ENCODE measurements around the gene RYR2. TPM values are rescaled to one million over a fixed set of nuclear protein-coding genes. Genes with fewer than 3 reads are reported as not detected.
A peak's percentile ranks its signal among the peaks of the same experiment; 100 is the strongest.
"Not testable (repeated sequence)": the region's sequence is repeated elsewhere in the genome, so short reads cannot be mapped to it uniquely, and the experiment has no call there.

Gene RYR2
- total RNA-seq, 1 donor from 2014 or later: 2.4 TPM

DNA sequence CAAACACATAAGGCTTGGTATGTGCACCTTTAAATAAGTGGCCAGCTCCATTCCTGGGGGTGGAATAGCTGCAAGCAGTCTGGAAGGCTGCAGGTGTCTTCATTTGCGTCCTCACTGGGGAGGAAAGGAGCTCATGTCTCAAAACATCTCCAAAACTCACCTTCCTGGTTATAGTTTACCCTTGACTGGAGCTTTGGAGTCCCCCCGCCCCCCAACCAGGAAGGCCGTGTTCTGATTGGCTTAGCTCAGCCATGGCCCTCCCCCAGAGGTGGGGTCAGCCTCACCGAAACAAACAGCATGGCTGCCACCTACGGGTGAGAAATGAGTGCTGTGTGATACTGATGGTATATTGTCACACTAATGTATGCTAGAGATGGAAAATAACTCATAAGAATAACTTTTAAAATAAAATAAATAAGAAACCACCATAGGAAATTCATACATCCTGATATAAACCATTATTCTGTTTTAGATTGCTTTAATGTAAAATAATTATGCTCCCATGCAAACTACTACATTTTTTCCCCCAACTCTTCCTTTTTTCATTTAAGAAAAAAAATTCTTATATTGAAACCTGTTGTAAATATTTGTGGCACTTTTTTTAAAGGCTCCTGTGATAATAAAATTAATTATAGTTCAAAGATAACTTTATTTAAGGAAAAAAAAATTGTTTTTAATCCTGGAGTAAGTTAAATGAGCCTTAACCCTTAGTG is 757.9 kb downstream of the RYR2 start:
- peak; percentile 24 for DNase-seq

DNA sequence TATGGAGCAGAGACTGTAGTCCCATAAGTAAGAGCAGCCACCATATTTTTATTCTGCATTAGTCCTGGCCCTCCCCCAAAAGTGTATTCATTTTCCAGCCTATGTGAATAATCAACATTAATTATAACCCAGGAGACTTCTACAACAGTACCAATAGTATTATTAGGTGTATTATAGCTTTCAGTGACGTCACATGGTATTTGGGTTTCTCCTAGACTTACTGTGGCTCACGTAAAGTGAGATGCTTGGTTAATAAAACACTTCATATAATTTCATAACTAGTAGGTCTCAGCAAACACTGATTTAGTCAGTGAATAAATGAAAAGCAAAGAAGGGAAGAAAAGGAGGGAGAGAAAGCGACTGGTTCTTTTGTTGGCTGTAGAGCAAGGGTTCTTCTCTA is 762.5 kb downstream of the RYR2 start:
- no peak for DNase-seq

DNA sequence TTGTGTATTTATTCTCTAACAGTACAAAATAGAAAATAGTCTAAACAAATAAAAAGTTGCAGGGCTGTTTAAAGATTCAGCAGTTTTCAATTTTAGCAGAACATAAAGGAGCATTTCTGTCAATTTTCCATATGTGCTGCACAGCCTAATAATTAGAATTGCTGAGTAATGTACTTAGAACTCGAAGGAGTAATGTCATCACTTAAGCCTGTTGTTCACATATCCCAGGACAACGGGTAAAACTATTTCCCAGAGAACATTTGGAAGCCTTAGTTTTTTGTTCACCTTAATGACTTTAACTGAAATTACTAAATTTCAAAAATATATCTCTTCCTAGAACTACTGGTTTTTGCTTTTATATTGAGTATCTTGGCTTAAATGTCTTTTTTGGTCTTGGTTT is 767.1 kb downstream of the RYR2 start:
- DNase-seq: no peak

DNA sequence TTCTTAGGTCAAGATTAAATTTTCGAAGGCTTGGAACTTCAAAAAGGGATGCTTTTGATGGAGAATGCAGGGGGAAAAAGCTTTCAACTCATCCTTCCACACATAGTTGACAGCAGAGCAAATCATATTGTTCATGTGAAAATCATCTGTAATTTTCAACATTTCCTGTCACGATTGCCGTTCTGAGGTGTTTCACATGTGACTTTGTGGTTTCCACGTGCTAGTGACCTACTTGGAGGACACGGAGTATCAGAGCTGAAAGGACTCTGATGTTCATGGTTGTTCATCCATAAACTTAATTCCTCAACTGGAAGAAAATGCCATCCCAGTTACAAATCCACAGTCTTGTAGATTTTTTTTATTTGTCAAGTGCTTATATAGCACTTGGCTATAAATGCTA is 769.6 kb downstream of the RYR2 start:
- no peak for DNase-seq

DNA sequence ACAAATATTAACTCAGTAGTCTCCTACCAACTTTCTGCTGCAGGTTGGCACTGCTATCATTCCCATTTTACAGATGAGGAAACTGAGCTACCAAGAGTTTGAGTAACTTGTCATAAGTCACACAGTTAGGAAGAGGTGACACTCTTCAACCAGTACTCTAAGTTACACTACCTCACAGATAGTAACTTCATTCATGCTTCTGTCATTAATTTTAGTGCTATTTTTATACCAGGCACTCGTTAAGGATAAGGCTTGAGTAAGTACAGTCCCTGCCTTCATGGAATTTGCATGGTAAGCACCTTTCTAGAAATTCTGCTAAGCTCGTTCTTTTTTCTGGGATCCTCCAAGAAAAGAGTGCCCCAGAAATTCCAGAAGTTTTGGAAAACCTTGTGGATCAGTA is 770.1 kb downstream of the RYR2 start:
- no peak for DNase-seq

DNA sequence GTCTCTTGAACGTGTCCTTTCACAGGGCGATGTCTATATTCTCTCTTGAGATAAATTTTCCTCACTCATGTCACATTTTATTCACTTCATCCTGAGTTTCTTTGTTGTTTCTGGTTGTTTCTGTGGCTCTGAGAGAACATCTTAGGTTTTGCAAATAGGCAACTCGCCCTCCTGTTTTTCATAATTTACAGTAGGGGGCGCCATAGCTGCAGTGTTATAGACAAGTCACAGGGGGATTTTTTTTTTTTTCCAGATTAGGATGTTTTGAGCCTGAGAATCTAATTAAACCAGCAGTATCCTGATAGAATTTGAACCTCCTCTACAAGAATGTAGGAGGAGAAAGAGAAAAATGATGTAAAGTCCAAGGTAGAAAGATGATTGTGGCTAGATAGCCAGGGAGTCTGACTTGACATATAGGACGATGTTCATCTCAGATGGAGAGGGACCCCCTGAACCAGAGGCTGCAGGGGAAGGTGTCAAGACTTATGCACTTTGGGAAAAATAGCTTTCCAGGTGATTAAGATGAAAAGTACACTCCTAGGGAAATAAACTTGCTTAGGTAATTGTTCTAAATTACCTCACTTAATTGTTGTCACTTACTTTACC is 772.4 kb downstream of the RYR2 start:
- peak; percentile 26 for DNase-seq

DNA sequence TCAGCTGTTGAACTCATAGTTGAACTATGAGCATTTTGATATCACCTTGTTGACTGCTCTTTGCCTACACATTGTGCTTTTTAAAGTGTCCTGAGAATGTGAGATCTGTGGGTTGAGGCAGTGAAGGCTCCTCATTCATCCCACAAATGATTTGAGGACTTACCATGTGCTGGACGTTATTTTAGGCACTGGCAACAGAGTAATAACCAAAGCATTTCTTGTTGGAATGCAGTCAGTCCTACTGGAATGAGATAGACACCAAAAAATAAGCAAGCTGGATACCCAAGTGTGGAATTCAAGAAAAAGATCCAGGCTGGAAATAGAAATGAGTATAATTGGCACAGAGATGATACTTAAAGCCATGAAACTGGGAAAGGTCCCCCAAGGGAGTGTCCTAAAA is 775.3 kb downstream of the RYR2 start:
- DNase-seq: no peak

DNA sequence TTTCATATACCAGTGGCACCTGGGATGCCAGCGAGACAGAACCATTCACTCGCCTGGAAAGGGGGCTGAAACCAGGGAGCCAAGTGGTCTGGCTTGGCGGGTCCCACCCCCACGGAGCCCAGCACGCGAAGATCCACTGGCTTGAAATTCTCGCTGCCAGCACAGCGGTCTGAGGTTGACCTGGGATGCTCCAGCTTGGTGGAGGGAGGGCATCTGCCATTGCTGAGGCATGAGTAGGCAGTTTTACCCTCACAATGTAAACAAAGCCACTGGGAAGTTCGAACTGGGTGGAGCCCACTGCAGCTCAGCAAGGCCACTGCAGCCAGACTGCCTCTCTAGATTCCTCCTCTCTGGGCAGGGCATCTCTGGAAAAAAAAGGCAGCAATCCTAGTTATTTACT is 778.6 kb downstream of the RYR2 start:
- DNase-seq: not testable (repeated sequence)

DNA sequence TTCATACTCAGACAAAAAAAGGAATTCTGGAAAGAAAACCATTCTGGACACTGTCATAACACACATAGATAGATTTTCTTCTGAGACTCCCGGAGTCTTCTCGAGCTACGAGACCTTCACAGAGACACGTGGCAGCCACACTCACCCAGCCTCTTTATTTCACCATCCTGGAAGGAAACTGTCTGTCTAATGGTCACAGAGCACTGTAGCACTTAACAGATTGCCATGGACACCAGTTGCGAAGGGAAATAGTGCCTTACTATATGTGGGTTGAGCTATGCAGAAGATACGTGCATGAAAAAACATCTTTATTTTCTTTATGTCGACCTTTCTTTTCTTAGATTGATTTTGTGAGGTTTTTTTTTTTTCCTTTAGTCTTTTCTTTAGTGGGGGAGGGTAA is 790.9 kb downstream of the RYR2 start:
- DNase-seq: no peak

DNA sequence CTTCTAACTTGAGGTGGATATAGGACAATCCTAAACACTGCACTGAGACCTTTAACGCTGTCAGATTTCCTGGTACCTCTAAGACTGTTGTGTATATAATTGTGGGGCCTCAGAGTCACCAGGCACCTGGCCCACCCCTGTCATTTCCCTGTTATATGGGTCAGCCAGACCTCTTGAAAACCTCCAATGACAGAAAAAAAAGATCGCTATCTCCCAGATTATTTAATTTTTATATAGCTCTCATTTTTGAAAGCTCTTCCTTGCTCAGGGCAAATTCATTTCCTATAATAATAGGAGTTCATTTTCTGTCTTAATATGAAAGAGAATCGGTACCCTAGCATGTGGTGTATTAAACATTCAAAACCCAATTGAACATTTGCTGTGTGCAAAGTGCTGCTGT is 792.1 kb downstream of the RYR2 start:
- DNase-seq: no peak

DNA sequence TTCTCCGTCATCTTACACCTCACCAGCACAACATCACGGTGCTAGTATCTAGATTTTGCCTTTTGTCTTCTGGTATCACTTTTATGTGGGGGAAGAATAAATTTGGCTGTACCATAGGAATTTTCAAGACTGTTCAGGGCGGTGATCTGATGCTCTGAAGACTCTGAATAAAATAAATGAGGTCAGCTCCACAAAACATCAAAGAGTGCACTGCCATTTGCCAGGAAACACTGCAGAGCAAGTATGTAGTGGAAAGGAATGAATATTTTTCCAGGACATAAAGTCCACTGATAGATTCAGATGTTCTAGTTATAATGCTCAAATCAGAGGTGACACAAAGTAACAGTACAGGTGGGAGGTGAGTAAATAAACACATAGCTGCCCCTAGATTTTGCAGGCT is 792.5 kb downstream of the RYR2 start:
- DNase-seq: no peak

DNA sequence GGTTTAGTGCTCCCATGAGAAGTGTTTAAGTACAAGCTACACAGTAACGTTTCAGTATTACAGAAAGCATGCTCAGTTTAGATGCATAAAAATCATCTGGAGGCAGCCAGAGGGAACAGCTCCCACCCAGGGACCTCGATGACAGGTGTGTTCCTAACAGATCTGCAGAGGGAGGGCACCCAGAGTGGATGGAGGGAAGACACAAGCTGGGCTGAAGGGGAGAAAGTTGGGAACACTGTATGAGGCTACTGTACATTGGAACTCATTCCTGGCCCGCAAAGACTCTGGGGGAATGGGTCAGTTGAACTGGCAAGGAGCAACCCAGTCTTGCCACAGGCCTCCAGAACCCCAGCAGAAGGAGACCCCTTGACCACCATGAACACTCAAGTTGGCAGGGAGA is 796.3 kb downstream of the RYR2 start:
- no peak for DNase-seq

DNA sequence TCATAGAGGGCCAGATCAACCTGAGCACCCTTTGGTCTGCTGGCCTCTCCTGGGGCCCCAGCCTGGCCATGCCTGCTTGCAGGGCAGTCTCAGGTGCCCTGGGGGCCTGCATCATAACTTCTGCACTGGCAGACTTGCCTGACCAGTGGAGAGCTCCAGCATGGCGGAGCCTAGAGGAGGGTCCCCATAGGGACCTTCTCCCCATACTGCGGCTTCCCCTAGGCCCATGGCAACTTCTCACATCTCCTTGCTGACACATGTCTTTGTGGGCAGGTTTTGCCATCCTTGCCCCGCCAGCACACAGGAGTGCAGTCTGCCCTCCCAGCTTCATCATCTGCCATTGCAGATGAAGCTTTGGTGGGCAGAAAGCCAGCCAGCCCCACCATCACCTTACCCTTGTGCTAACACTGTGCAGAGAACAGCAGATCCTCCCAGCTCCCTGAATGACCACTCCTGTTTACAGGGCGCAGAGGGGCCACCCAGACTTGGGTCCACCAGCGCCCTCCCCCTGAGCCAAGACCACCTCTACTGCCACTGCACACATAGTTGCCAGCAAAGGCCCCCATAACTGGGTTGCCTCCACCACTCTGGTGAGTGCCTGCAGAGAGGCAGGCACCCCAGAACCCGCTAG is 797.0 kb downstream of the RYR2 start:
- DNase-seq: no peak

DNA sequence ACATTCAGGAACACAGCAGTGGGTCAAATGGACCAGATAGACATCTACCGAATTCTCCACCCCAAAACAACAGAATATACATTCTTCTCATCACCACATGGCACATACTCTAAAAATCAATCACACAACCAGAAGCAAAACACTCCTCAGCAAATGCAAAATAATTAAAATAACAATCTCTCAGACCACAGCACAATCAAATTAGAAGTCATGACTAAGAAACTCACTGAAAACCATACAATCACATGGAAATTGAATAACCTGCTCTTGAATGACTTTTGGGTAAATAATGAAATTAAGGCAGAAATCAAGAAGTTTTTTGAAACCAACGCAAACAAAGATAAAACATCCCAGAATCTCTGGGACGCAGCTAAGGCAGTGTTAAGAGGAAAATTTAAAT is 799.5 kb downstream of the RYR2 start:
- no peak for DNase-seq

DNA sequence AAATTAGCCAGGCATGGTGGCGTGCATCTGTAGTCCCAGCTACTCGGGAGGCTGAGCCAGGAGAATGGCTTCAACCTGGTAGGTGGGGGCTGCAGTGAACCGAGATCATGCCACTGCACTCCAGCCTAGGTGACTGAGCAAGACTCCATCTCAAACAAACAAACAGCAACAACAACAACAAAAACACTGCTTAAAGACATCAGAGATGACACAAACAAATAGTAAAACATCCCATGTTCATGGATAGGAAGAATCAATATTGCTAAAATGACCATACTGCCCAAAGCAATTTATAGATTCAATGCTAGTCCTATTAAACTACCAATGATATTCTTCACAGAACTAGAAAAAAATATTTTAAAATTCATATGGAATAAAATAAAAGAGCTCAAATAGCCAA is 801.5 kb downstream of the RYR2 start:
- not testable (repeated sequence) for DNase-seq

DNA sequence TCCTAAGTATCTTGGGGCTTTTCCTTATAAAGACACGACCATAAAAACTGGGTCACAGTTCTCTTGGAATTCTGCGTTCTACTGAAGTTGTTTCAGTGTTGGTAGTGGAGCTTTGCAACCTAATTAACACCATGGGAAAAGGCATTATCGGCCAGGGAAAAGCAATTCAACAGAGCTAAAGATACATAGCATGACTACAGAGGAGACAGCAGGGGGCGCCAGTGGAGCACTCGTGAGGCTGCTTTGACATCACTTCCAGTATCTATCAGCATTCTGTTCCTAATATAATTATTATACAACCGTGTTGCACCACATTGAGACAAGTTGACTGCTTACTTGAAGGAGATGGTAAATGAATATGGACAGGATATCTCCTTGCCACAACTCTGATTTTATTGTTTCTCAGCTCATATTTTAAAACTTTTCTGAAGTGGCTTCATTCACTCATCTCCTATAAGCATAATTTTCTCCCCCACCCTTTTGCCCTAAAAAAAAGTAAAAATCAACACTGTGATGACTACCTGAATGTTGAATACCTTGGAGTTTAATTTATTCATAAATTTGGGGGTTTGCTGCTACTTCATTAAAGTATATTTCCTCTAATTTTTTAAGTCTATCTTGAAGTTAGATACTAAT is 809.3 kb downstream of the RYR2 start:
- peak; percentile 57 for DNase-seq

DNA sequence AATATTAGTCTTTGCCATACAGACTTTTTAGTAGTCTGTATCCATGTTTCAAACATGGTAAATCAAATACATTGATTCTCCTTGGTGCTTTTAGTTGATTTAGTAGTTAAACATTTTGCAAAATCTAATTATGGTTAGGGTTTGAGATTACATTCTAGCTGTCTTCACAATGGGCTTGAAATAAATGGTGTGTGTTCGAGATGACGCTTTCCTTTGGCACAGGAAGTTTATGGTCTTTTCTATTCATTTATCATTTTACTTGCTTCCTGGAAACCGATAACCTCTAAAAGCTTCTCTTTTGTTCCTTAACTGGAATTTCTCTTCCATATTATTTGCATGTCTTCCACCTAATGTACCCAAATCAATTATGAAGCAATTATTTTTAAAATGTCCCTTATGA is 810.4 kb downstream of the RYR2 start:
- DNase-seq: no peak

DNA sequence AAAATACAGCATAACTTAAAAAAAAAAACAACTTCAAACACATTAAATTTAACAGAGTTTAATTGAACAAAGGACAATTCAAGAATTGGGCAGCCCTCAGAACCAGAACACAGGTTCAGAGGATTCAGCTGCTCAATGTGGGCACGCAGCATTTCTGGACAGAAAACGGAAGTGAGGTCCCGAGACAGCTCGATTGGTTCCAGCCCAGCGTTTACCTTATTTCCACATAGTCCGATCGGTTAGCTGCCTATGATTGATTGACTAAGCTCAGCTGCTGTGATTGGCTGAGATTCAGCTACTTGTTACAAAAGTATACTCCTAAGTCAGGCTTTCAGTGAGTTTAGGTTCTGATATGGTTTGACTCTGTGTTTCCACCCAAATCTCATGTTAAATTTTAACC is 815.5 kb downstream of the RYR2 start:
- no peak for DNase-seq

DNA sequence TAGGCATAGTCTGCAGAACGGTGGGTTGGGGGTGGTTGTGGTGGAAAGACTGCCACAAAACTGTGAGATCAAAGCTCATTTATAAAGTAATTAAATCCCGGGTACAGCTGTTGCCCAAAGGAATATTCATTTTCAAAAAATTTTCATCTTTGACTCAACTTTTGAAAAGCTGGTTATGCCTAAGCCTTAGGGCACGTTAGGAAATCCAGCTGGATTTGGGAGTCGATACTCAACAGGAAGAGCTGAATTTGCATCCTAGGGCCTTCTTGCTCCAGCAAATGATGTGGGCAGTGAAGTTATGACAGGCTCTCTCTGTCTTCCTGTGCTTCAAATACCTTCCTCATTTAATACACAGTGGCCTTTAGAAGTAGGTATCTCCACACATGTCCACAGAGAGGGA is 817.0 kb downstream of the RYR2 start:
- no peak for DNase-seq

DNA sequence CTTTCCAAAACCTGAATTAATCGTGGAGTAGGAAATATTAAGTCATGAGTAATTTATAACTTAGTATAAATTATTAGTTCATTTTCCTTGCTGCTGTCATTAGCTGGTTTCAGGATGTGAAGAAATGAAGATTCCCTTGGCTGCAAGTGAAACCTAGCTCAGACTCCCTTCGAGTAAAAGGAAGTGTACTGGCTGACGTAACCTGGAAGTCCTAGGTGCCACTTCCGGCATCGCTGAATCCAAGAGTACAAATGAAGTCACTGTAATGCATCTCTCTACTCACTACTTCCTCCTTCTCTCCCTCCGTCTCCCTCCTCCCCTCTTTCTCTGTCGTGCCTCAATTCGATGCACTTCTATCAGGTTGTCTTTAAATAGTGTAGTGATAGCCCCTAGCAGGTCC is 820.0 kb downstream of the RYR2 start:
- DNase-seq: no peak

DNA sequence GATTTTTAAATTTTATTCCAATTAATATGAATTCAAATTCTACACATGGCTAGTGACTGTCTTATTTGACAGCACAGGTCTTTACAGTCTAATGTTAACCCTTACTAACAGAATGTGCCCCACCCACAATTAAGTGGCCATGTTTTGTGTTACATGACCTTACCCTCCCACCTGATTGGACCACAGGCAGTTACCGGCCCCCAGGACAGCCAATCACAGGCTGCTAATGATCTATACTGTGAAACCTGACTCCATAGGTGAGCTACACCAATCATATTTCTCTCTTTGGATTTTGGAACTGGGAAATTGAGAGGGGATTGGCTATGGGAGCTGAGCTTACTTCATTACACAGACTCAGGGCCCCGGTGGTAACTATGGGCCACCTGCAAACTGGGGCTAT is 821.2 kb downstream of the RYR2 start:
- DNase-seq: no peak

DNA sequence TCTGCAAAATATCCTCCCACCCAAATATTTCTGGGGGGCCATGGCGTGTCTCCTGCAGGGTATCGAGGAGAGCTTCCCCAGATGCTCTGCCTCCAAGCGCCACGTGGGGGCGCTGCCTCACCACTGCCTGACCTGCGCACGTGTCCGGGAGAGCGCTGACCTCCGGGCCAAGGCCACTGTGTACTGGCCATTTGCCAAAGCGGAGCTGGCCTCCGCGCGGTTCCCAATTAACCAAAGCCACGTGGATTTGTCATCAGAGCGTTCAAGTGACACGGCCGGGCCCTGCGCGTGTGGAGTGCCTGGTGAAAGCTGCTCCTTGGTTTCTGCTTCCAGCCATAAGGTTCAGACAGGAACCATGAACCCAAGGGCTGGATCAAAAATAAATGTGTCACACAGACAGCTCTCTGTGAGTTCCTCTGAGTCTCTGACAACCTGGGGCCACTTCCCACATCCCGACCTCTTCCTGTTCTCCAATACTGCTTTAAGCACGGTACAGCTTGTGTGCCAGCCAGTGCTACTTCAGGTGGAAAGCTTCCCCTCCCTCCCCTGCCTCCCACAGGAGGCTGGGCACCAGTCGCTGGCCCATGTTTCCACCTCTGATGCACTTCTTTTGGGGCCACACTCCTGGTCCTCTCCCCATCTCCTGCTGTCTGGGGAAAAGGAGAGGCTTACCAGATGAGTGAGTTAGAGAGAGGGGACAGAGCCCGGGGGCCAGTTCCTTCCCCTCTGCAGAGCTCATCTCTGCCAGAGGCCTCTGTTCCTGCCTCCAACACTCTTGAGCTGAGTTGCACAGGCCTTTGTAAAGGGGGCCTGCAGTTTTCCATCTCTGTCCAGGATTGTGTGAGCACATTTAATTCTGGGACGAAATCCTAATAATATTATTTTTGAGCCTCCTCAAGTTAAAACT is 822.6 kb downstream of the RYR2 start:
- DNase-seq: peak; percentile 74

Measured in tongue (tissue), 2 donors.